HEK293 (cell line): ENCODE results near the gene LNPEP.

Experiments used
- KLF9 ChIP-seq: fragments of 450-650 bp; formaldehyde crosslinking; IDR thresholded peaks from 2 replicates; pipeline ENCODE4 v1.5.1; 2016; ENCODE audit warnings: missing biosample characterization, missing genetic modification characterization, low read depth
- SETDB1 ChIP-seq: IDR thresholded peaks from one replicate; pipeline ENCODE4 v1.6.1; 2017; ENCODE audit warnings: mild to moderate bottlenecking, low read length, moderate library complexity, mixed read lengths; ENCODE audit not compliant: insufficient read length
- ZEB2 ChIP-seq: fragments of 450-650 bp; formaldehyde crosslinking; IDR thresholded peaks from 2 replicates; pipeline ENCODE4 v1.5.1; 2016; ENCODE audit warnings: missing biosample characterization, missing genetic modification characterization
- ZIC2 ChIP-seq: fragments of 450-650 bp; formaldehyde crosslinking; IDR thresholded peaks from 2 replicates; pipeline ENCODE4 v1.5.1; 2016; ENCODE audit warnings: missing biosample characterization, missing genetic modification characterization
- ZNF138 ChIP-seq: fragments of 450-650 bp; formaldehyde crosslinking; IDR thresholded peaks from 2 replicates; pipeline ENCODE4 v1.5.1; 2016; ENCODE audit warnings: missing biosample characterization, missing genetic modification characterization, borderline replicate concordance
- ZNF16 ChIP-seq: fragments of 450-650 bp; formaldehyde crosslinking; IDR thresholded peaks from 2 replicates; pipeline ENCODE4 v1.5.1; 2016; ENCODE audit warnings: low read depth, missing biosample characterization, missing genetic modification characterization
- ZNF248 ChIP-seq: fragments of 450-650 bp; formaldehyde crosslinking; IDR thresholded peaks from 2 replicates; pipeline ENCODE4 v1.5.1; 2017; ENCODE audit warnings: missing biosample characterization, missing genetic modification characterization
- ZSCAN30 ChIP-seq: fragments of 450-650 bp; IDR thresholded peaks from 2 replicates; pipeline ENCODE4 v1.5.1; 2018; ENCODE audit warnings: missing biosample characterization, mild to moderate bottlenecking, missing genetic modification characterization, moderate library complexity
- TF ChIP-seq, protein P1 (sequence below): fragments of 450-650 bp; formaldehyde crosslinking; IDR thresholded peaks from 2 replicates; pipeline ENCODE4 v1.5.1; 2016; ENCODE audit warnings: missing biosample characterization, missing genetic modification characterization
- TF ChIP-seq, protein P2 (sequence below): fragments of 450-650 bp; formaldehyde crosslinking; IDR thresholded peaks from 2 replicates; pipeline ENCODE4 v1.5.1; 2016; ENCODE audit warnings: missing biosample characterization, missing genetic modification characterization
- TF ChIP-seq, protein P3 (sequence below): sonication (generic); formaldehyde crosslinking; IDR thresholded peaks from 2 replicates; pipeline ENCODE4 v1.8.1; 2022; ENCODE audit warnings: mild to moderate bottlenecking, moderate library complexity, missing genetic modification reagents
- TF ChIP-seq, protein P4 (sequence below): fragments of 450-650 bp; formaldehyde crosslinking; IDR thresholded peaks from 2 replicates; pipeline ENCODE4 v1.5.1; 2016; ENCODE audit warnings: missing biosample characterization, missing genetic modification characterization
- TF ChIP-seq, protein P5 (sequence below): fragments of 450-650 bp; formaldehyde crosslinking; IDR thresholded peaks from 2 replicates; pipeline ENCODE4 v1.5.1; 2016; ENCODE audit warnings: missing biosample characterization, missing genetic modification characterization, low read depth

DNA sequence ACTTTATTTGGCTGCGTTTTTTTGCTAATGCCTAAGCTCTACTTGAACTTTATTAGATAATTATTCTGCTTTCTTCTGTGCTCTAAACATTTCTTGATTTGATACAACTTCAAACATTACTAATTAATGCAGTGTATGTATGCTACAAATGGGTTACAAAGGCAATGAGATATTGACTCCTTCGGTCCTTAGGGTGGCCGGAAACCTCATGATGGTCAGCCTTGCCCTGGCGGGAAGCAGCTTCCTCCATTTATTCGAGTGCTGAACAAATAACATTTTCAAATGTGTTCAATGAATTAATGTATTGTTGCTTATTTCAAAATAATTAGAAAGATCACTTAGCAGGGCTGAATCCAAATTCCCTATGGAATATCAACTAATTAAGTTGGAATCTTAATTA, 3.9 kb upstream of the LNPEP start:
- TF ChIP-seq, protein P1, sequence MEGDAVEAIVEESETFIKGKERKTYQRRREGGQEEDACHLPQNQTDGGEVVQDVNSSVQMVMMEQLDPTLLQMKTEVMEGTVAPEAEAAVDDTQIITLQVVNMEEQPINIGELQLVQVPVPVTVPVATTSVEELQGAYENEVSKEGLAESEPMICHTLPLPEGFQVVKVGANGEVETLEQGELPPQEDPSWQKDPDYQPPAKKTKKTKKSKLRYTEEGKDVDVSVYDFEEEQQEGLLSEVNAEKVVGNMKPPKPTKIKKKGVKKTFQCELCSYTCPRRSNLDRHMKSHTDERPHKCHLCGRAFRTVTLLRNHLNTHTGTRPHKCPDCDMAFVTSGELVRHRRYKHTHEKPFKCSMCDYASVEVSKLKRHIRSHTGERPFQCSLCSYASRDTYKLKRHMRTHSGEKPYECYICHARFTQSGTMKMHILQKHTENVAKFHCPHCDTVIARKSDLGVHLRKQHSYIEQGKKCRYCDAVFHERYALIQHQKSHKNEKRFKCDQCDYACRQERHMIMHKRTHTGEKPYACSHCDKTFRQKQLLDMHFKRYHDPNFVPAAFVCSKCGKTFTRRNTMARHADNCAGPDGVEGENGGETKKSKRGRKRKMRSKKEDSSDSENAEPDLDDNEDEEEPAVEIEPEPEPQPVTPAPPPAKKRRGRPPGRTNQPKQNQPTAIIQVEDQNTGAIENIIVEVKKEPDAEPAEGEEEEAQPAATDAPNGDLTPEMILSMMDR: no peak
- no peak for TF ChIP-seq KLF9 (tag by site-specific recombination)
- no peak for TF ChIP-seq SETDB1
- TF ChIP-seq, protein P2, sequence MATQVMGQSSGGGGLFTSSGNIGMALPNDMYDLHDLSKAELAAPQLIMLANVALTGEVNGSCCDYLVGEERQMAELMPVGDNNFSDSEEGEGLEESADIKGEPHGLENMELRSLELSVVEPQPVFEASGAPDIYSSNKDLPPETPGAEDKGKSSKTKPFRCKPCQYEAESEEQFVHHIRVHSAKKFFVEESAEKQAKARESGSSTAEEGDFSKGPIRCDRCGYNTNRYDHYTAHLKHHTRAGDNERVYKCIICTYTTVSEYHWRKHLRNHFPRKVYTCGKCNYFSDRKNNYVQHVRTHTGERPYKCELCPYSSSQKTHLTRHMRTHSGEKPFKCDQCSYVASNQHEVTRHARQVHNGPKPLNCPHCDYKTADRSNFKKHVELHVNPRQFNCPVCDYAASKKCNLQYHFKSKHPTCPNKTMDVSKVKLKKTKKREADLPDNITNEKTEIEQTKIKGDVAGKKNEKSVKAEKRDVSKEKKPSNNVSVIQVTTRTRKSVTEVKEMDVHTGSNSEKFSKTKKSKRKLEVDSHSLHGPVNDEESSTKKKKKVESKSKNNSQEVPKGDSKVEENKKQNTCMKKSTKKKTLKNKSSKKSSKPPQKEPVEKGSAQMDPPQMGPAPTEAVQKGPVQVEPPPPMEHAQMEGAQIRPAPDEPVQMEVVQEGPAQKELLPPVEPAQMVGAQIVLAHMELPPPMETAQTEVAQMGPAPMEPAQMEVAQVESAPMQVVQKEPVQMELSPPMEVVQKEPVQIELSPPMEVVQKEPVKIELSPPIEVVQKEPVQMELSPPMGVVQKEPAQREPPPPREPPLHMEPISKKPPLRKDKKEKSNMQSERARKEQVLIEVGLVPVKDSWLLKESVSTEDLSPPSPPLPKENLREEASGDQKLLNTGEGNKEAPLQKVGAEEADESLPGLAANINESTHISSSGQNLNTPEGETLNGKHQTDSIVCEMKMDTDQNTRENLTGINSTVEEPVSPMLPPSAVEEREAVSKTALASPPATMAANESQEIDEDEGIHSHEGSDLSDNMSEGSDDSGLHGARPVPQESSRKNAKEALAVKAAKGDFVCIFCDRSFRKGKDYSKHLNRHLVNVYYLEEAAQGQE: no peak
- TF ChIP-seq ZNF248 (tag by site-specific recombination): no peak
- TF ChIP-seq, protein P3, sequence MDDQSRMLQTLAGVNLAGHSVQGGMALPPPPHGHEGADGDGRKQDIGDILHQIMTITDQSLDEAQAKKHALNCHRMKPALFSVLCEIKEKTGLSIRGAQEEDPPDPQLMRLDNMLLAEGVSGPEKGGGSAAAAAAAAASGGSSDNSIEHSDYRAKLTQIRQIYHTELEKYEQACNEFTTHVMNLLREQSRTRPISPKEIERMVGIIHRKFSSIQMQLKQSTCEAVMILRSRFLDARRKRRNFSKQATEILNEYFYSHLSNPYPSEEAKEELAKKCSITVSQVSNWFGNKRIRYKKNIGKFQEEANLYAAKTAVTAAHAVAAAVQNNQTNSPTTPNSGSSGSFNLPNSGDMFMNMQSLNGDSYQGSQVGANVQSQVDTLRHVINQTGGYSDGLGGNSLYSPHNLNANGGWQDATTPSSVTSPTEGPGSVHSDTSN (CRISPR knock-in tag): no peak
- no peak for TF ChIP-seq ZIC2 (tag by site-specific recombination)
- no peak for TF ChIP-seq ZNF138
- TF ChIP-seq, protein P4, sequence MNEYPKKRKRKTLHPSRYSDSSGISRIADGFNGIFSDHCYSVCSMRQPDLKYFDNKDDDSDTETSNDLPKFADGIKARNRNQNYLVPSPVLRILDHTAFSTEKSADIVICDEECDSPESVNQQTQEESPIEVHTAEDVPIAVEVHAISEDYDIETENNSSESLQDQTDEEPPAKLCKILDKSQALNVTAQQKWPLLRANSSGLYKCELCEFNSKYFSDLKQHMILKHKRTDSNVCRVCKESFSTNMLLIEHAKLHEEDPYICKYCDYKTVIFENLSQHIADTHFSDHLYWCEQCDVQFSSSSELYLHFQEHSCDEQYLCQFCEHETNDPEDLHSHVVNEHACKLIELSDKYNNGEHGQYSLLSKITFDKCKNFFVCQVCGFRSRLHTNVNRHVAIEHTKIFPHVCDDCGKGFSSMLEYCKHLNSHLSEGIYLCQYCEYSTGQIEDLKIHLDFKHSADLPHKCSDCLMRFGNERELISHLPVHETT (tag by site-specific recombination): no peak
- no peak for TF ChIP-seq ZEB2 (tag by site-specific recombination)
- no peak for TF ChIP-seq ZSCAN30 (tag by site-specific recombination)
- no peak for TF ChIP-seq ZNF16
- TF ChIP-seq, protein P5, sequence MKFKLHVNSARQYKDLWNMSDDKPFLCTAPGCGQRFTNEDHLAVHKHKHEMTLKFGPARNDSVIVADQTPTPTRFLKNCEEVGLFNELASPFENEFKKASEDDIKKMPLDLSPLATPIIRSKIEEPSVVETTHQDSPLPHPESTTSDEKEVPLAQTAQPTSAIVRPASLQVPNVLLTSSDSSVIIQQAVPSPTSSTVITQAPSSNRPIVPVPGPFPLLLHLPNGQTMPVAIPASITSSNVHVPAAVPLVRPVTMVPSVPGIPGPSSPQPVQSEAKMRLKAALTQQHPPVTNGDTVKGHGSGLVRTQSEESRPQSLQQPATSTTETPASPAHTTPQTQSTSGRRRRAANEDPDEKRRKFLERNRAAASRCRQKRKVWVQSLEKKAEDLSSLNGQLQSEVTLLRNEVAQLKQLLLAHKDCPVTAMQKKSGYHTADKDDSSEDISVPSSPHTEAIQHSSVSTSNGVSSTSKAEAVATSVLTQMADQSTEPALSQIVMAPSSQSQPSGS: no peak
